Endothelial cell of umbilical vein (primary cell): ENCODE data around the gene MAGI1.

Source experiments
- CTCF ChIP-seq, 2 donors: IDR thresholded peaks; 1 replicate in 1 of 2; 2 replicates in 1 of 2; pipeline ENCODE4 v1.5.1; 2011; ENCODE audit warnings: low read length in 2 of 2, mild to moderate bottlenecking in 2 of 2, moderate library complexity in 2 of 2, control low read depth in 1 of 2, inconsistent platforms in 1 of 2, low read depth in 1 of 2; ENCODE audit not compliant: insufficient read depth in 1 of 2; ENCODE audit errors: extremely low read depth in 1 of 2
- MYC ChIP-seq: IDR thresholded peaks from one replicate; pipeline ENCODE4 v1.6.1; 2011; ENCODE audit warnings: mild to moderate bottlenecking, low read depth, low read length

- TF ChIP-seq CTCF (IDR thresholded peaks at IDR 0.05; ENCODE audit: extremely low read depth in 1 of 2, insufficient read depth in 1 of 2, low read depth in 1 of 2, low read length in 2 of 2) (no peak), MYC (no peak)
Observed at GRCh38 chr3:66055289-66055688, 16.6 kb upstream of the MAGI1 start.
